HepG2 (cell line): Measurements from ENCODE around the gene KCNRG. TPM values are rescaled to one million over a fixed set of nuclear protein-coding genes. Genes with fewer than 3 reads are reported as not detected.

Experiments used
- CENPBD1 ChIP-seq: sonication (generic); formaldehyde crosslinking; IDR thresholded peaks from 2 replicates; pipeline ENCODE4 v1.8.0; 2022; ENCODE audit warnings: missing genetic modification reagents, low read depth, mild to moderate bottlenecking, borderline replicate concordance
- E2F5 ChIP-seq: sonication (generic); formaldehyde crosslinking; conservative IDR thresholded peaks from 2 replicates; pipeline ENCODE4 v1.4.0; 2020; ENCODE audit warnings: missing genetic modification reagents
- ETV5 ChIP-seq: IDR thresholded peaks from 2 replicates; pipeline ENCODE4 v1.6.1; 2018; ENCODE audit warnings: missing biosample characterization, missing genetic modification reagents, inconsistent platforms, borderline replicate concordance
- GLI4 ChIP-seq: sonication (generic); formaldehyde crosslinking; IDR thresholded peaks from 2 replicates; pipeline ENCODE4 v1.5.1; 2020; ENCODE audit warnings: missing genetic modification reagents, mild to moderate bottlenecking, moderate library complexity, borderline replicate concordance
- HOMEZ ChIP-seq: IDR thresholded peaks from 2 replicates; pipeline ENCODE4 v1.6.1; 2016; ENCODE audit warnings: low read depth
- NCOA2 ChIP-seq: sonication (generic); formaldehyde crosslinking; IDR thresholded peaks from 2 replicates; pipeline ENCODE4 v1.8.0; 2022; ENCODE audit warnings: inconsistent platforms
- PHF21A ChIP-seq: sonication (generic); formaldehyde crosslinking; IDR thresholded peaks from 2 replicates; pipeline ENCODE4 v1.5.0; 2020; ENCODE audit warnings: mild to moderate bottlenecking, missing genetic modification reagents
- POLR2A ChIP-seq, 2 experiments: IDR thresholded peaks; 2 replicates each; pipeline ENCODE4 v1.6.1; 2011; ENCODE audit warnings: low read depth in 2 of 2, low read length in 2 of 2, mild to moderate bottlenecking in 1 of 2, moderate library complexity in 1 of 2; ENCODE audit not compliant: insufficient read depth in 1 of 2
- RBM39 ChIP-seq: fragments of 200-400 bp; formaldehyde crosslinking; IDR thresholded peaks from one replicate; pipeline ENCODE4 v1.6.1; 2018; ENCODE audit warnings: antibody characterized with exemption, mild to moderate bottlenecking, low read depth, low read length; ENCODE audit not compliant: poor library complexity, severe bottlenecking
- ZBED4 ChIP-seq: sonication (generic); formaldehyde crosslinking; IDR thresholded peaks from 2 replicates; pipeline ENCODE4 v1.4.0; 2020; ENCODE audit warnings: missing genetic modification reagents, borderline replicate concordance
- ZNF276 ChIP-seq: sonication (generic); formaldehyde crosslinking; IDR thresholded peaks from 2 replicates; pipeline ENCODE4 v1.4.0; 2020; ENCODE audit warnings: mild to moderate bottlenecking, low read depth, missing genetic modification reagents
- ZNF337 ChIP-seq: sonication (generic); formaldehyde crosslinking; IDR thresholded peaks from 2 replicates; pipeline ENCODE4 v1.5.1; 2020; ENCODE audit warnings: missing genetic modification reagents, low read depth, mild to moderate bottlenecking, borderline replicate concordance
- ZNF414 ChIP-seq: sonication (generic); formaldehyde crosslinking; IDR thresholded peaks from 2 replicates; pipeline ENCODE4 v1.5.0; 2020; ENCODE audit warnings: missing genetic modification reagents
- ZNF550 ChIP-seq: sonication (generic); formaldehyde crosslinking; IDR thresholded peaks from 2 replicates; pipeline ENCODE4 v1.4.0; 2020; ENCODE audit warnings: mild to moderate bottlenecking, missing genetic modification reagents, borderline replicate concordance
- polyA plus RNA-seq, 8 experiments: library from polyadenylated mRNA; depleted of rRNA in 3 of 8; stranded (reverse) in 7 of 8; unstranded in 1 of 8; fragments of >200 nt; fragmentation: Illumina TruSeq in 4 of 8; extraction: Trizol in 4 of 8; gene quantifications; 2 replicates each; pipeline versions ENCODE4 v1.2.1 to v1.2.3, GENCODE V29; 2011 to 2016; ENCODE audit warnings: low read depth in 4 of 8, missing spikeins in 1 of 8, mixed read lengths in 1 of 8; ENCODE audit not compliant: insufficient read depth in 1 of 8
- total RNA-seq, 5 experiments: library from RNA; depleted of rRNA; stranded (reverse); fragments of >200 nt; fragmentation: Illumina TruSeq; extraction: Trizol; gene quantifications; 2 replicates each; pipeline ENCODE4 v1.2.3, GENCODE V29; 2016; ENCODE audit warnings: low read depth in 1 of 5

The KCNRG gene
- total and polyA plus RNA-seq, 2 of the 13 experiments (the other 11 are each of a cell fraction or from before 2014, with no cell fraction given), result 1.0 to 1.5 TPM

- TF ChIP-seq ZBED4, result peak; percentile 32; the same call in 1 of the 2 replicates
- no peak for TF ChIP-seq ZNF276 (CRISPR knock-in tag)
- peak; percentile 17 for TF ChIP-seq RBM39
- peak in 1 of 2 experiments; percentile 64; a peak in 2 of 4 replicates for TF ChIP-seq POLR2A (IDR thresholded peaks at IDR 0.05; ENCODE audit: insufficient read depth in 1 of 2, low read depth in 2 of 2, low read length in 2 of 2)
- TF ChIP-seq ZNF550, result no peak
- TF ChIP-seq GLI4 (CRISPR knock-in tag), result no peak
- TF ChIP-seq E2F5 (CRISPR knock-in tag), result no peak
- peak; percentile 84 for TF ChIP-seq ETV5 (CRISPR knock-in tag)
- TF ChIP-seq HOMEZ (CRISPR knock-in tag), result 0 out of 2 replicates have a peak, but pooled peaks have one; percentile 10
- no peak for TF ChIP-seq NCOA2 (CRISPR knock-in tag)
- TF ChIP-seq ZNF414 (CRISPR knock-in tag), result peak; percentile 63; the same call in 1 of the 2 replicates
- no peak for TF ChIP-seq ZNF337 (CRISPR knock-in tag)
- TF ChIP-seq PHF21A, result no peak
- TF ChIP-seq CENPBD1 (CRISPR knock-in tag), result no peak
Measured at GRCh38 chr13:49996161-49996915, 18.9 kb upstream of the KCNRG start (continued).
